ENCODE data around the gene EMC7. TPM values are rescaled to one million over a fixed set of nuclear protein-coding genes. Genes with fewer than 3 reads are reported as not detected.

The EMC7 gene
- total and polyA plus RNA-seq, 2 donors: 26.2 to 80.4 TPM

DNA sequence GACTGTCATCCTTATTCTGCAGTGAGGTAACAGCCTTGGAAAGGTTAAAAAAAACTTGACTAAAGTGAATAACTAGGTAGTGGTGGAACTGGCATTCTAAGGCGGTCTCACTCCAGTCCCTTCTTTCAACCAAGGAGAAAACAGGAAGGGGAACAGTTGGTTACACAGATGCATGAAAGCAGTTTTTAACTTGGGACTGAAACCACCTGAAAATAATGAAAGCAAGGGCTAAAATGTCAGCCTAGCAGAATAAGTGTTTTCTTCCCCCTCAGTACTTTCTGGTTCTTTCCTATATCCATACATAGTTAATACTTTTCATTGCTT lies 61.9 kb downstream of the EMC7 start:
- H3K4me3 ChIP-seq (ENCODE audit: low read depth, low read length): no peak overlapping the region
- H3K27ac ChIP-seq (ENCODE audit: low read depth): no peak overlapping the region
- H3K4me1 ChIP-seq (ENCODE audit: insufficient read depth): no peaks in the 10 kb centered on the region
- 68% methylated on average over 1 of the region's 1 CpG for WGBS
- no peak for DNase-seq (ENCODE audit: extremely low spot score)
- H3K36me3 ChIP-seq (ENCODE audit: insufficient read depth): no peaks in the 10 kb centered on the region

DNA sequence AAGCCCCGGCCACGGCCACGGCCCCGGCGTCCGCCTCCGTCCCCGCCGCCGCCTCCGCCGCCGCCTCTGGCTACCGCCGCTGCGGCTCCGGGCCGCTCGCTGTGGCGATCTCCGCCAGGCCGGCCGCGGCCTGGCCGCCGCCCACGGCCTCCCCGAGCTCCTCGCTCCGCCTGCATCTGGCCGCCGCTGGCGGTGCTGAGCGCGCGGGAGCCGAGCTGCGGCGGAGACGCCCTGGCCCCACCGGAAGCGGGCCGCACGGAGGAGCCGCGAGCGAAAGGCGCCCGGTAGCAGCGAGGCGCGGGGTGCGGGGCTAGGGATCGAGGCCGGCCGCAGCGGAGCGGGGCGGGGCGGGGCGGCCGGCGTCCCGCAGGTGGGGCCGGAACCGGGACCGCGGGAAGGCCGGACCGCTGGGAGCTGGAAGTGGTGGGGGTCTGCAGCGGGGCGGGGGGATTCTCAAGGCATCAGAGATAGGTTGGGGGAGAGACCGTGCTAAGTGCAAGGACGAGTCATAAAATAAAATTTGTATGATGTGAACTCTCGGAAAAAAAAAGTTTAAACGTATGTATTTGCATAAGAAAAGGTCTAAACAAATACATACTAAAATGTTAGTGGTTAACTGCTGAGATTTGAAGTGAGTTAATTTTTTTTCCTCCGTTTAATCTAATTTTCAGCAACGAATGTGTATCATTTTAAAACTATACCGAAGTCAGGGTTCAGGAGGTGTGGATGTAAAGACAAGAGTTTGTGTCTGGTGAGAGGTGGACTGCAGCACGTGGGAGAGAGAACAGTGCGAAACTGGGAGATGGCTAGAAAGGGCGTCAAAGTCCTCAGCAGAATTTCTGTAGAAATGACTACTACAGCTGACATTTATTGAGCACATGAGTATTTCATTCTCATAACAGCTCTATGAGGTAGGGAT lies 62.5 kb downstream of the EMC7 start, which contains the start of gene AVEN:
TSS of gene AVEN (minus strand) at position 334 of the 919 bp plus-strand sequence. CDS start at position 176, 158 bp downstream.
- no peaks in the 10 kb centered on the region for H3K4me1 ChIP-seq (ENCODE audit: insufficient read depth)
- H3K4me3 ChIP-seq (ENCODE audit: low read depth, low read length): peak within 1 kb of the TSS; percentile 99
- 1% methylated on average over 82 of the region's 82 CpGs for WGBS
- H3K27ac ChIP-seq (ENCODE audit: low read depth): peak within 1 kb of the TSS; percentile 99
- no peaks in the 10 kb centered on the region for H3K36me3 ChIP-seq (ENCODE audit: insufficient read depth)
- no peak for DNase-seq (ENCODE audit: extremely low spot score)

DNA sequence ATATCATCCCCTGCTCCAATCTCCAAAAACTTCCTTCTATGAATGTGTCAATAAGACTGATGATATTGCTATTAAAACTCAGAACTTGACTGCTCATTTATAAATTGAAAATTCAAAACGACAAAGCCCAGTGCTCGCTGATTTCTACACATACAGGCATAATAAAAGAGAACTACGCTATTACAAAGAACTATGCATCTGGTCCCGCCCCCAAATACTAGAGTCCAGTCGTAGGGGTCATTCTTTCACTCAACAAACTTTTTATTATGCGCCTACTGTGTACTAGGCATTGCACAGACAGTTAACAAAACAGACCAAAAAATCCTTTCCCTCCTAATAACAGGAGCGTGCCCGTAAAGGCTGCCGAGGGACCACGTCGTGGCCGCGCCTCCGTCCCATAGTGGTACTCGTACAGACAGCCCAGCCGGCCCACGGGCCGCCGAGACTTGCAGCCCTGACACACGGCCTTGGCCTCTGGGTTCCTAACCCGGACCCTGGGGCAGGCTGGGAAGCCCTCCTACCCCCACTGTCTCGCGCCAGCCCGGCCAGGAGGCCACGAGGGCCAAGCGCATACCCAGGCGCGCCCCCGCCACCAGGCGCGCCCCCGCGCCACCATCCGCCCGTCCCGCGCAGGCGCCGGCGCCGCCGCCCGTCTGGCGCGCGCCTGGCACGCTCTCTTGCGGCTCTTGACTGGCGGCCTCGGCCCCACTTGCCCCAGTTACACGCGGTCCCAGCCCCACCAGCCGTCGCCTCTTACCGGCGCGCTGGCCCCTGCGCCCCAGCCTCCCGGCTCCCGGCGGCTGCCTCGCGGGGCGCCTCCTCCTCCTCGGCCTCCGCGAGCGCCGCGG lies 63.4 kb downstream of the EMC7 start:
- no peaks in the 10 kb centered on the region for H3K36me3 ChIP-seq (ENCODE audit: insufficient read depth)
- no peaks in the 10 kb centered on the region for H3K4me1 ChIP-seq (ENCODE audit: insufficient read depth)
- peak overlapping the region; percentile 99 for H3K4me3 ChIP-seq (ENCODE audit: low read depth, low read length)
- DNase-seq (ENCODE audit: extremely low spot score): peak; percentile 29
- H3K27ac ChIP-seq (ENCODE audit: low read depth): peak overlapping the region; percentile 99
- under 1% methylated on average over 67 of the region's 70 CpGs for WGBS

Other genes starting within 250 kb of the EMC7 start
- 0.48 TPM for gene CHRM5, start 133.4 kb downstream of the EMC7 start, total RNA-seq
- 0.03 TPM for gene CHRM5, start 133.4 kb downstream of the EMC7 start, polyA plus RNA-seq
- gene AVEN, start 62.7 kb downstream of the EMC7 start, total RNA-seq: 16.0 TPM
- 15.8 TPM for gene AVEN, start 62.7 kb downstream of the EMC7 start, polyA plus RNA-seq
- 1.9 TPM for gene PGBD4, start 221 bp upstream of the EMC7 start, total RNA-seq
- 0.96 TPM for gene PGBD4, start 221 bp upstream of the EMC7 start, polyA plus RNA-seq
- gene KATNBL1, start 108.2 kb upstream of the EMC7 start, total RNA-seq: 143 TPM
- gene KATNBL1, start 108.2 kb upstream of the EMC7 start, polyA plus RNA-seq: 15.3 TPM
- 77.0 TPM for gene EMC4, start 123.2 kb upstream of the EMC7 start, total RNA-seq
- 135 TPM for gene EMC4, start 123.2 kb upstream of the EMC7 start, polyA plus RNA-seq
- 22.2 TPM for gene SLC12A6, start 235.9 kb upstream of the EMC7 start, total RNA-seq
- gene SLC12A6, start 235.9 kb upstream of the EMC7 start, polyA plus RNA-seq: 6.6 TPM
- 129 TPM for gene NOP10, start 241.3 kb upstream of the EMC7 start, total RNA-seq
- gene NOP10, start 241.3 kb upstream of the EMC7 start, polyA plus RNA-seq: 169 TPM
- gene NUTM1, start 241.5 kb upstream of the EMC7 start, total RNA-seq: not detected
- 0.03 TPM for gene NUTM1, start 241.5 kb upstream of the EMC7 start, polyA plus RNA-seq